K562 (cell line): ENCODE measurements around the gene TFAP2E. TPM values are rescaled to one million over a fixed set of nuclear protein-coding genes. Genes with fewer than 3 reads are reported as not detected.

ENCODE experiments used
- BMI1 ChIP-seq: fragments of 150-350 bp; IDR thresholded peaks from 2 replicates; pipeline ENCODE4 v1.6.1; 2014; ENCODE audit warnings: low read length
- BRD4 ChIP-seq: fragments of 200-600 bp; sonication (generic); IDR thresholded peaks from 2 replicates; pipeline ENCODE4 v1.6.1; 2017; ENCODE audit warnings: inconsistent platforms
- DIDO1 ChIP-seq: fragments of 450-650 bp; IDR thresholded peaks from 2 replicates; pipeline ENCODE4 v1.6.1; 2016; ENCODE audit warnings: low read depth, missing biosample characterization, missing genetic modification characterization
- HDAC8 ChIP-seq: fragments of 450-650 bp; IDR thresholded peaks from 2 replicates; pipeline ENCODE4 v1.6.1; 2016; ENCODE audit warnings: mild to moderate bottlenecking, missing genetic modification characterization, moderate library complexity, missing compliant biosample characterization
- KDM1A ChIP-seq, 2 experiments: fragments of 450-650 bp; IDR thresholded peaks; 2 replicates each; pipeline ENCODE4 v1.6.1; 2016; ENCODE audit warnings: mild to moderate bottlenecking in 2 of 2
- NR2C1 ChIP-seq, 2 experiments: fragments of 450-650 bp; IDR thresholded peaks; 2 replicates each; pipeline ENCODE4 v1.6.1; 2017; ENCODE audit warnings: mild to moderate bottlenecking in 2 of 2, antibody characterized with exemption in 1 of 2, inconsistent platforms in 1 of 2, missing compliant biosample characterization in 1 of 2, missing genetic modification characterization in 1 of 2
- NR4A1 ChIP-seq, 2 experiments: fragments of 250-450 bp in 1 of 2; fragments of 450-650 bp in 1 of 2; sonication (Bioruptor Pico) in 1 of 2; IDR thresholded peaks; 2 replicates each; pipeline versions ENCODE4 v1.4.0 to v1.6.1; 2016 to 2020; ENCODE audit warnings: mild to moderate bottlenecking in 2 of 2, missing compliant biosample characterization in 1 of 2, missing genetic modification characterization in 1 of 2, moderate library complexity in 1 of 2
- PML ChIP-seq: IDR thresholded peaks from 2 replicates; pipeline ENCODE4 v1.6.1; 2012; ENCODE audit warnings: low read length, inconsistent platforms
- RAD51 ChIP-seq: fragments of 450-650 bp; IDR thresholded peaks from 2 replicates; pipeline ENCODE4 v1.7.1; 2016; ENCODE audit warnings: low read depth, mild to moderate bottlenecking, borderline replicate concordance
- polyA plus RNA-seq, 8 experiments: library from polyadenylated mRNA; depleted of rRNA in 4 of 8; stranded (reverse) in 5 of 8; unstranded in 3 of 8; fragments of >200 nt; fragmentation: Nextera tagmentation in 2 of 8; fragmentation: Illumina TruSeq in 1 of 8; extraction: Ambion mirVana in 2 of 8; extraction: Trizol in 1 of 8; gene quantifications; 2 replicates each; pipeline versions ENCODE4 v1.2.1 to v1.2.3, GENCODE V29; 2011 to 2014; ENCODE audit warnings: inconsistent platforms in 1 of 8, missing spikeins in 1 of 8
- total RNA-seq, 7 experiments: library from RNA; depleted of rRNA in 6 of 7; stranded (reverse); fragments of >200 nt in 6 of 7; fragmentation: Illumina TruSeq in 2 of 7; extraction: Trizol in 2 of 7; gene quantifications; 2 replicates each; pipeline versions ENCODE4 v1.2.1 to v1.2.3, GENCODE V29; 2011 to 2021; ENCODE audit warnings: low replicate concordance in 1 of 7
- TF ChIP-seq, protein P1 (sequence below), 2 experiments: fragments of 450-650 bp; IDR thresholded peaks; 2 replicates each; pipeline ENCODE4 v1.6.1; 2018; ENCODE audit warnings: mild to moderate bottlenecking in 2 of 2, low read depth in 1 of 2; ENCODE audit not compliant: partially characterized antibody in 2 of 2
- TF ChIP-seq, protein P2 (sequence below): sonication (generic); formaldehyde crosslinking; IDR thresholded peaks from 2 replicates; pipeline ENCODE4 v1.8.0; 2022; ENCODE audit warnings: mild to moderate bottlenecking, missing genetic modification reagents
- TF ChIP-seq, protein P3 (sequence below): fragments of 150-350 bp; conservative IDR thresholded peaks from 2 replicates; pipeline ENCODE4 v1.6.1; 2014; ENCODE audit warnings: low read length
- TF ChIP-seq, protein P4 (sequence below), 2 experiments: fragments of 450-650 bp in 1 of 2; sonication (generic) in 1 of 2; formaldehyde crosslinking; conservative IDR thresholded peaks; 2 replicates each; pipeline versions ENCODE4 v1.4.0 to v1.8.1; 2020 to 2022; ENCODE audit warnings: mild to moderate bottlenecking in 1 of 2, missing genetic modification reagents in 1 of 2
- TF ChIP-seq, protein P5 (sequence below): fragments of 450-650 bp; IDR thresholded peaks from 2 replicates; pipeline ENCODE4 v1.6.1; 2018; ENCODE audit warnings: mild to moderate bottlenecking, low read depth; ENCODE audit not compliant: partially characterized antibody

The TFAP2E gene
- total and polyA plus RNA-seq, 9 of the 15 experiments (the other 6 are each of a cell fraction or from before 2014, with no cell fraction given): 0.03 to 0.11 (median 0.07) TPM; not detected in 4

DNA sequence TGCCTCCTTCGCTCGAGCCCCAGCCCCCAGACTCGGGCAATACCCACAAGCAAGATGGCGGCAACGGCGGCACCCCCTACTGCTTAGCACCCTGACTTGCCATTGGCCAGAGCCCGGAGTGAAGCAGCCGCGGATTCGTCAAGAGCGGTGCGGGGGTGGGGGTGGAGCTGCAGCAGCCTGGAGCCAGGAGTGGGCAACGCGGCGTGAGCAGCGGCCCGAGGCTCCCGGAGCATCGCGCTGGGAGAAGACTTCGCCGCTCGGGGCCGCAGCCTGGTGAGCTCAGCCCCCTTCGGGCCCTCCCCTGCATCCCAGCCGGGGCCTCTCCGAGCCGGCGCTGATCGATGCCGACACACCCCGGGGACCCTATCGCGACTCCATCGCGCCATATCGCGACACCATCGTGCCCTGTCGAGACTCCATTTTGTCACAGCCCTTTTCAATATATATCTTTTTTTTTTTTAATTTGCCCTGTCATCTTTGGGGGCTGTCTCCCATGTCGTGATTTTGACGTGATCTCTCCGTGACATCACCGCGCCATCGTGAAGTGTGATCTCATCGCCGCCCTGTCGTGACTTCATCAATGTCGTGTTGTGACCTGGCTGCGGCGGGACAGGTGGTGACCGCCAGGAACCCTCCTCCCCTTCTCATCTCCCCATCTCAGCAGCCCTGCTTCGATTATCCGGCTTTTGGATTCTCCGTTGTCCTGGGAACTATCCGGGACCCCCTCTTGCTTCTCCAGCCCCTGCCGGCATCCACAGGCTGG, 15.3 kb upstream of the TFAP2E start, which contains the start of gene NCDN (continued):
- TF ChIP-seq, protein P1, sequence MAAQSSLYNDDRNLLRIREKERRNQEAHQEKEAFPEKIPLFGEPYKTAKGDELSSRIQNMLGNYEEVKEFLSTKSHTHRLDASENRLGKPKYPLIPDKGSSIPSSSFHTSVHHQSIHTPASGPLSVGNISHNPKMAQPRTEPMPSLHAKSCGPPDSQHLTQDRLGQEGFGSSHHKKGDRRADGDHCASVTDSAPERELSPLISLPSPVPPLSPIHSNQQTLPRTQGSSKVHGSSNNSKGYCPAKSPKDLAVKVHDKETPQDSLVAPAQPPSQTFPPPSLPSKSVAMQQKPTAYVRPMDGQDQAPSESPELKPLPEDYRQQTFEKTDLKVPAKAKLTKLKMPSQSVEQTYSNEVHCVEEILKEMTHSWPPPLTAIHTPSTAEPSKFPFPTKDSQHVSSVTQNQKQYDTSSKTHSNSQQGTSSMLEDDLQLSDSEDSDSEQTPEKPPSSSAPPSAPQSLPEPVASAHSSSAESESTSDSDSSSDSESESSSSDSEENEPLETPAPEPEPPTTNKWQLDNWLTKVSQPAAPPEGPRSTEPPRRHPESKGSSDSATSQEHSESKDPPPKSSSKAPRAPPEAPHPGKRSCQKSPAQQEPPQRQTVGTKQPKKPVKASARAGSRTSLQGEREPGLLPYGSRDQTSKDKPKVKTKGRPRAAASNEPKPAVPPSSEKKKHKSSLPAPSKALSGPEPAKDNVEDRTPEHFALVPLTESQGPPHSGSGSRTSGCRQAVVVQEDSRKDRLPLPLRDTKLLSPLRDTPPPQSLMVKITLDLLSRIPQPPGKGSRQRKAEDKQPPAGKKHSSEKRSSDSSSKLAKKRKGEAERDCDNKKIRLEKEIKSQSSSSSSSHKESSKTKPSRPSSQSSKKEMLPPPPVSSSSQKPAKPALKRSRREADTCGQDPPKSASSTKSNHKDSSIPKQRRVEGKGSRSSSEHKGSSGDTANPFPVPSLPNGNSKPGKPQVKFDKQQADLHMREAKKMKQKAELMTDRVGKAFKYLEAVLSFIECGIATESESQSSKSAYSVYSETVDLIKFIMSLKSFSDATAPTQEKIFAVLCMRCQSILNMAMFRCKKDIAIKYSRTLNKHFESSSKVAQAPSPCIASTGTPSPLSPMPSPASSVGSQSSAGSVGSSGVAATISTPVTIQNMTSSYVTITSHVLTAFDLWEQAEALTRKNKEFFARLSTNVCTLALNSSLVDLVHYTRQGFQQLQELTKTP (IDR thresholded peaks at IDR 0.05; ENCODE audit: low read depth in 1 of 2, partially characterized antibody in 2 of 2): peak in 1 of 2 experiments; percentile 51
- TF ChIP-seq, protein P2, sequence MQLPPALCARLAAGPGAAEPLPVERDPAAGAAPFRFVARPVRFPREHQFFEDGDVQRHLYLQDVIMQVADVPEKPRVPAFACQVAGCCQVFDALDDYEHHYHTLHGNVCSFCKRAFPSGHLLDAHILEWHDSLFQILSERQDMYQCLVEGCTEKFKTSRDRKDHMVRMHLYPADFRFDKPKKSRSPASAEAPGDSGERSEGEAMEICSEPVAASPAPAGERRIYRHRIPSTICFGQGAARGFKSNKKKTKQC (CRISPR knock-in tag): peak; percentile 29
- TF ChIP-seq, protein P3, sequence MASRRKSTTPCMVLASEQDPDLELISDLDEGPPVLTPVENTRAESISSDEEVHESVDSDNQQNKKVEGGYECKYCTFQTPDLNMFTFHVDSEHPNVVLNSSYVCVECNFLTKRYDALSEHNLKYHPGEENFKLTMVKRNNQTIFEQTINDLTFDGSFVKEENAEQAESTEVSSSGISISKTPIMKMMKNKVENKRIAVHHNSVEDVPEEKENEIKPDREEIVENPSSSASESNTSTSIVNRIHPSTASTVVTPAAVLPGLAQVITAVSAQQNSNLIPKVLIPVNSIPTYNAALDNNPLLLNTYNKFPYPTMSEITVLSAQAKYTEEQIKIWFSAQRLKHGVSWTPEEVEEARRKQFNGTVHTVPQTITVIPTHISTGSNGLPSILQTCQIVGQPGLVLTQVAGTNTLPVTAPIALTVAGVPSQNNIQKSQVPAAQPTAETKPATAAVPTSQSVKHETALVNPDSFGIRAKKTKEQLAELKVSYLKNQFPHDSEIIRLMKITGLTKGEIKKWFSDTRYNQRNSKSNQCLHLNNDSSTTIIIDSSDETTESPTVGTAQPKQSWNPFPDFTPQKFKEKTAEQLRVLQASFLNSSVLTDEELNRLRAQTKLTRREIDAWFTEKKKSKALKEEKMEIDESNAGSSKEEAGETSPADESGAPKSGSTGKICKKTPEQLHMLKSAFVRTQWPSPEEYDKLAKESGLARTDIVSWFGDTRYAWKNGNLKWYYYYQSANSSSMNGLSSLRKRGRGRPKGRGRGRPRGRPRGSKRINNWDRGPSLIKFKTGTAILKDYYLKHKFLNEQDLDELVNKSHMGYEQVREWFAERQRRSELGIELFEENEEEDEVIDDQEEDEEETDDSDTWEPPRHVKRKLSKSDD: peak; percentile 63; the same call in 1 of the 2 replicates
- TF ChIP-seq, protein P4, sequence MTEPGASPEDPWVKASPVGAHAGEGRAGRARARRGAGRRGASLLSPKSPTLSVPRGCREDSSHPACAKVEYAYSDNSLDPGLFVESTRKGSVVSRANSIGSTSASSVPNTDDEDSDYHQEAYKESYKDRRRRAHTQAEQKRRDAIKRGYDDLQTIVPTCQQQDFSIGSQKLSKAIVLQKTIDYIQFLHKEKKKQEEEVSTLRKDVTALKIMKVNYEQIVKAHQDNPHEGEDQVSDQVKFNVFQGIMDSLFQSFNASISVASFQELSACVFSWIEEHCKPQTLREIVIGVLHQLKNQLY (CRISPR knock-in tag; conservative IDR thresholded peaks at IDR 0.05): 0 out of 4 replicates have a peak, but pooled peaks of 1 of the 2 experiments have one; percentile 56
- TF ChIP-seq NR4A1 (CRISPR knock-in tag; IDR thresholded peaks at IDR 0.05): no peak
- TF ChIP-seq NR4A1 (tag; IDR thresholded peaks at IDR 0.05): peak; percentile 73; the same call in 1 of the 2 replicates
- TF ChIP-seq BRD4: peak; percentile 78; the same call in 1 of the 2 replicates
- peak; percentile 98 for TF ChIP-seq DIDO1 (tag)
- TF ChIP-seq KDM1A (IDR thresholded peaks at IDR 0.05): peak in 1 of 2 experiments; percentile 13; a peak in 1 of 4 replicates
- TF ChIP-seq HDAC8 (tag): peak; percentile 40; the same call in 1 of the 2 replicates
- TF ChIP-seq, protein P5, sequence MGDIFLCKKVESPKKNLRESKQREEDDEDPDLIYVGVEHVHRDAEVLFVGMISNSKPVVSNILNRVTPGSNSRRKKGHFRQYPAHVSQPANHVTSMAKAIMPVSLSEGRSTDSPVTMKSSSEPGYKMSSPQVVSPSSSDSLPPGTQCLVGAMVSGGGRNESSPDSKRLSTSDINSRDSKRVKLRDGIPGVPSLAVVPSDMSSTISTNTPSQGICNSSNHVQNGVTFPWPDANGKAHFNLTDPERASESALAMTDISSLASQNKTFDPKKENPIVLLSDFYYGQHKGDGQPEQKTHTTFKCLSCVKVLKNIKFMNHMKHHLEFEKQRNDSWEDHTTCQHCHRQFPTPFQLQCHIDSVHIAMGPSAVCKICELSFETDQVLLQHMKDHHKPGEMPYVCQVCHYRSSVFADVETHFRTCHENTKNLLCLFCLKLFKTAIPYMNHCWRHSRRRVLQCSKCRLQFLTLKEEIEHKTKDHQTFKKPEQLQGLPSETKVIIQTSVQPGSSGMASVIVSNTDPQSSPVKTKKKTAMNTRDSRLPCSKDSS: peak; percentile 43
- peak; percentile 100 for TF ChIP-seq NR2C1 (IDR thresholded peaks at IDR 0.05)
- peak; percentile 100 for TF ChIP-seq NR2C1 (tag; IDR thresholded peaks at IDR 0.05)
- no peak for TF ChIP-seq BMI1
- peak; percentile 48; the same call in 1 of the 2 replicates for TF ChIP-seq PML
- TF ChIP-seq RAD51: 0 out of 2 replicates have a peak, but pooled peaks have one; percentile 25
